NCI-H526 (cell line): ENCODE results near the gene RHOT2.
"Not testable (repeated sequence)": the region's sequence is repeated elsewhere in the genome, so short reads cannot be mapped to it uniquely, and the experiment has no call there.

Source experiments
- DNase-seq, 2 experiments: peaks; one replicate each; lab custom pipeline; 2025; lab: John Stamatoyannopoulos, UW

RHOT2 gene

GRCh38 chr16:681746-682427 lies 14.0 kb downstream of the RHOT2 start:
- no peak for DNase-seq

- DNase-seq = no peak
Measured at GRCh38 chr16:682493-683395, 14.8 kb downstream of the RHOT2 start.

GRCh38 chr16:683396-684070 lies 15.6 kb downstream of the RHOT2 start:
- peak in 1 of 2 experiments; percentile 51 for DNase-seq

DNA sequence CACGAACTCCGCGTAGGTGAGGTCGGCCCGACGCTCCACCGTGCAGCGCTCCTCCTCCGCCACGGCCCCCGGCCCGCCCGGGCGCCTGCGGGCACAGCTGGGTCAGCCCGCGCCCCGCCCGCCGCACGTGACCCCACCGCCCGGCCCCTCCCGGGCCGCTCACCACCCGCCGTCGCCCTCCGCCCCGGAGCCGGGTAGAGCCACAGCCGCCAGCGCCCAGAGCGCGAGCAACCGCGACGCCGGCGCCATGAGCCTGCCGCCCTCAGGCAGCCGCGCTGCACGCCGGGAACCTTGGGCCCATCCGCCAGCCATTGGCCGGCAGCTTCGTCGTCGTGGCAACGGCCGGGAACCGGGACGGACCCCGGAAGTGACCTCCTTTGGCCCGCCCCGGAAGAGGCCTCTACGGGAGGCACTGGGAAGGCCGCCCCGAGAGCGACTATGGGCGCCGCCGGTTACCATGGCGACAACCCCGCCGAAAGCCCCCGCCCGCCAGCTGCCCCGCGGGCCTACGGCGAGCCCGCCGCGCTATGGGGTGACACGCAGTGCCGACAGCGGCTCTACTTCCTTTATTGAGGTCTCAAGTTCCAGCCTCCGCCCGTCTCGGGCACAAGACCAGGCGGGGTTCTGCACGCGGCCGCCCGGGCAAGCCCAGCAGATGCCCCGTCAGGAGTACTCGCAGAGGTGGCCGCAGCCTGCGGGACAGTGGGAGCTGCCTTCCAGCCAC lies 16.3 kb downstream of the RHOT2 start, which contains the start of gene JMJD8:
Gene JMJD8, minus strand, starts transcription at position 264 of the 724 bp plus-strand sequence. Its CDS starts 15 bp downstream, at position 249.
- peak; percentile 84 to 96 for DNase-seq

DNA sequence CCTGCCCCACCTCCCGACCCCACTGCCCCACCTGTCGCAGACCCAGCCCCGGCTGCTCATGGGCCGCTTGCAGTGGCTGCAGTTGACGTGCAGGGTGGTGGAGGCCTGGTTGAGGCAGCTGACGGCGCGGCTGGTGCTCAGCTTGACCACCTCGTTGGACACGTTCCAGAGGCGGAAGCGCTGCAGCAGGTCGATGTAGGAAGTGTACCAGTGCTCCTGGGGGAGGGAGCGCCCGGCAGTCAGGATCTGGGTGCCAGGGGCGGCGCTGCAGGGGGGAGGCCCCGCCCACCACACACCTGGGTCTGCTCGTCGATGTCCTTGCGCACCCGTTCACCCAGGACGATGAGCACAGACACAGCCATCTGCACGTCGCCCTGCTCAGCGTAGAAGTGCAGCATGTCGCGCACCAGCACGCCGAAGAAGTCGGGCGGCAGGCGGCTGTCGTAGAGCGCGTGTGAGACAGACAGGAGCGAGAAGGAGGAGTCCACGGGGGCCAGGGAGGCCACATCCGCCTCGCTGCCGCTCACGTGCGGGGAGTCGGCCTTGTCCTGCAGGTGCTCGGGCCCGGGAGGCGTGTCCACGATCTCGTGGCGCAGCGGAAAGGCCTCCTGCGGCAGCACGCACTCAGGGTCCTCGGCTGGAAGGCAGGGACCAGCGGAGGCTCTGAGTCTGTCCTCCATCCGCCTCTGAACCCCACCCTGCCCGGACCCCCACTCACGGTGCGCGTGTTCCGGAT lies 17.2 kb downstream of the RHOT2 start:
- peak in 1 of 2 experiments; percentile 77 for DNase-seq

DNA sequence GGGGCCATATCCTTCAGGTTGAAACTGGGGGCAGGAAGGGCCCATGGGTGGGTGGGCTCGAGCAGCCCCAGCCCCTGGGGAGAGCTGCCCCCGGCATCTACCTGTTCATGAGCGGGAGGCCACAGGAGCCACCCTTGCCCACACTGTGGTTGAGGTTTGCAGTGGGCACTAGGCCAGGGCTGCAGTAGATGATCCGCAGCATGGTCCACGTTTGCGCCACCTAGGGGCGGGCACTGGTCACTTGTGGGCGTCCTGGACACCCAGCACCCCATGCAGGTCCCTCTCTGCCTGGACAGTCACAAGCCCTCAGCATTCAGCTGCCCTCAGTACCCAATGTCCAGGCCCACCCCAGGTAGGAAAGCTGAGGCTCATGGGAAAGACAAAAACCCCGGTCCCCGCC lies 18.0 kb downstream of the RHOT2 start:
- DNase-seq = peak in 1 of 2 experiments; percentile 55

- no peak for DNase-seq
Measured at GRCh38 chr16:686459-687260, 18.7 kb downstream of the RHOT2 start.

DNA sequence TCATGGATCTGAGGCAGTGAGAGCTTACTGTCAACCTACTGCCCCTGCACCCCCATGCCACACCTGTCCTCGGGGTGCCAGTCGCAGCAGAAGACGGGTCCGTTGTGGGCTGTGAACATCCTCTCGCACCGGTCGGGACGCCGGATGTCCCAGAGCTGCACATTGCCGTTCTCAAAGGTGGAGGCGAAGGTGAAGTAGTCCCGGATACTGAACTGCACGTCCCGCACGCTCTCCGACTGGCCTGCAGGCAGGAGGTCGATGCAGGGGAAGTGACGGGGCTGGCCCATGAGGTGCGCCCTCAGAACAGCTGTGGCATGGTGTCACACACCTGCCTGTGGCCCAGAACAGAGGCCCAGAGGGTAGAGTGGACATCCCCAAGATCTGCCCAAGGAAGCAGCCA lies 19.6 kb downstream of the RHOT2 start:
- DNase-seq = no peak

DNA sequence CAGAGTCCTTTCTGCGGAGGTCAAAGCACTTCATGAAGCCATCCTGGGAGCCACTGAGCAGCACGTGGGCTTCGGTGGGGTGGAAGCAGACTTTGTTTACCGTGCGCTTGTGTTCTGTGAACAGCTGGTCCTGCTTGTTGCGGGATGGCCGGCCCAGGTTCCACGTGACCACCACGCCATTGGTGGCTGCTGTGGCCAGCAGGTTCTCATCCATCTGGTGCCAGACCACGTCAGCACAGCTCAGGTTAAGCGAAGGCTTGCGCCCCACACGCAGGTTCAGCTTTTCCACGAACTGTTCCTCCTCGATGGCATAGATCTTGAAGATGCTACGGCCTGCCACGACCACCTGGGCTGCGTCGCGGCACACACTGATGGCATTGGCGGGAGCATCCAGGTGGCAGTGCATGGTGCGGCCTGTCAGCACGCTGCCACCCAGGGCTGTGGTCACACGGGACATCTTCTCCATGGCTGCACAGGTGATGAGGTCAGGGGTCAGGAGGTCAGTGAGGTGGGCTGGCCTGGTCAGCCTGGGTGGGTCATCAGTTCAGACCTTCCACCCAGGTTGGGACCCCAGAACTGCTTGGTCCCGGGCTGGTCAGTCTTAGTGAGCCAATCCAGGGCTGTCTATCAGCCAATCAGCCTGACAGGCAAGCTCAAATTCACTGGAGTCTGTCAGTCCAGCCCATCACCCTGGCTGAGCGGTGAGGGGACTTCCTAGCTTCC lies 21.4 kb downstream of the RHOT2 start:
- DNase-seq = no peak

- not testable (repeated sequence) for DNase-seq
Measured at GRCh38 chr16:691242-691641, 23.3 kb downstream of the RHOT2 start.

DNA sequence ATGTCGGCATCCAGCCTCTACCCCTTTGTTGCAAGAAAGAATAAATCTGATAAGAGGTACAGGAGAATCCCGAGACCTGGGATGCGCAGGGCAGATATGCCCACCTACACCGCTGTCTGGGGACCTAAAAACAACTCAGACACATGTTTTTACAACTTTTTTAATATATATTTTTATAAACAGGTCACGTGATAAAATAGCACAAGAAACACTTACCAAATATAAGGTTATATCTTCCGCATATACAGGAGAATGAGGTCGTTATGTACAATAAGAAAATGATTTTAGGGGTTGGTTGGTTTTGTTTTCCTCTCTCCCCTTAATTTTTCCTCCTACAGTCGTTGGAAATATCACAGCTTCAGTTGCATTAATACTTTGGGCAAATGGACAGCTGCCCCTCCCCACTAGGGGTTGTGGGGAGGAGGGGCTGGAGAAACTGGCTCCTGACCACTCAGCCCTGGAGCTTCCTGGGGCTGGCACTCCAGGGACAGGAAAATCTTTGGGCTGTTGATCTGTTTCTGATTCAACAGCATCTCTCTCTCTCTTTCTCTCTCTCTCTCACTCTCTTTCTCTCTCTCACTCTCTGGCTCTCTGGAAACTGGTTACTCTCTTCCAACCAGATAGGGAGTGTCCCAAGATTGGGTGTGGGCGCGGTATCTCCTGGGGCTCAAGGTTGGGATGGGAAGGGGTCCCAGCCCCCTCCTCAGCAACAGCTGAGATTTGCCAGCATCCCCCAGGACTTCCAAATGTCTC lies 24.6 kb downstream of the RHOT2 start:
- DNase-seq = no peak

GRCh38 chr16:693364-693763 lies 25.4 kb downstream of the RHOT2 start:
- DNase-seq = no peak

- DNase-seq = no peak
Measured at GRCh38 chr16:693766-694165, 25.8 kb downstream of the RHOT2 start.

GRCh38 chr16:694187-694862 lies 26.4 kb downstream of the RHOT2 start:
- no peak for DNase-seq

DNA sequence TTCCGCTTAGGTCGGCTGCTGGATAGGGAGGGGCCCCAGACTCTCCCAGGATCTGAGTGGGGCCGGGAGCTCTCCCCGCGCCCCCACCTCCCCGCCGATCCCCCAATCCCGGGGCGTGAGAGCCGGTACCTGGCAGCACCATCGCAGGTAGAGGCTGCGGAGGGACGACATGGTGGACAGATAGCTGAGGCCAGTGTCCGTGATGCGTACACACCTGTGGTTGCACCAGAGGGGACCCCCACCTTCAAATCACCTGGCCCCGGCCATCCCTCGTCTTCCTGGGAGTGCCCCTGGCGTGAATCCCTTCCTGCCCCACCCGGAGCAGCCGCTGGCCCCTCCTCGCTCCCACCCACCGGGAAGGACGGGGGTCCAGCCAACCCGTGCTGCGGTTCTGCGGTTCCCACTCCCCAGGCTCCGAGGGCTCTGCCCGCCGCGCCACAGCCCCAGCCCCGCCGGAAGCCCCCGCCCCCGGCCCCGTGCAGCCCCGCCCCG lies 27.0 kb downstream of the RHOT2 start:
- no peak for DNase-seq

GRCh38 chr16:695355-696089 lies 27.6 kb downstream of the RHOT2 start:
- peak; percentile 81 to 88 for DNase-seq

DNA sequence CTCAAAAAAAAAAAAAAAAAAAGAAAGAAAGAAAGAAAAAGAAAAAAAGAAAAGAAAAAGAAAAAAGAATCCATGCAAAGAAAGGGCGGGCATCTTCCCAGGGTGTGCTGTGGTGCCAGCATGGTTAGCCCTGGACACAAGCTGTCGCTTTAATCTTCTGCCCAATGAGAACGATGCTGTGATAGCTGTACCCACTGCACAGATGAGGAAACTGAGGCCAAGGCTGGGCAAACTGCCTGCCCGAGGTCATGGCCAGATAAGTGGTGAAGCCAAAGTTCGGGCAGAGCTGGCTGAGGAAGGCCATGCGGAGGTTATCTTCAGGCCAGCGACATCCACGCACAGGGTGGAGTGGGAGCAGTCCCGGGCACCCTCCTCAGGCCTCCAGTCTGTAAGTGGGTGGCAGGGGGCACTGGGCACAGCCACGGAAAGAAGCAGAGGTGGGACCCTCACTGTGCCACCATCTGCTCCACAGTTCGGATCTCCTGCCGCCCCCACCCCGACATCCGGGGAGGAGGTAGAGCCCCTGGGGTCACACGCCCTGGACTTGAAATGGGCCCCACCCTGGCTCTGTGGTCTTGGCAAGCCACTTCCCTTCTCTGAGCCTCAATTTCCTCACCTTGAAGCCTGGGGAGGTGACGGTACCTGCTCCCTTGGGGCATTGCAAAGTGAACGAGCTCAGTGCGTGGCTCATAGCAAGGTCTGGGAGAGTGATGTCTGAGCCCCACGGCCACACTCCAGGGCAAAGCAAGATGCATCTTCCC lies 31.2 kb downstream of the RHOT2 start:
- DNase-seq = no peak
